Dermis microvascular lymphatic vessel endothelial cell (primary cell): ENCODE measurements around the gene PUS3. TPM values are rescaled to one million over a fixed set of nuclear protein-coding genes. Genes with fewer than 3 reads are reported as not detected.
"Not testable (repeated sequence)": the region's sequence is repeated elsewhere in the genome, so short reads cannot be mapped to it uniquely, and the experiment has no call there.

Experiments used
- DNase-seq, 2 donors: peaks; one replicate each; pipeline versions ENCODE4 v3.0.0 to v3.0.0-alpha.2; 2010; ENCODE audit warnings: low read depth in 2 of 2
- total RNA-seq: library from RNA; depleted of rRNA; stranded (reverse); fragments of >200 nt; gene quantifications from 2 replicates; pipeline ENCODE4 v1.2.1, GENCODE V29; 2014

The PUS3 gene
- total RNA-seq, 1 donor from 2014 or later = 7.4 TPM

GRCh38 chr11:125921042-125921441 lies 18.0 kb upstream of the PUS3 start:
- DNase-seq = no peak

- no peak for DNase-seq
These were observed 15.3 kb upstream of the PUS3 start for GRCh38 chr11:125918140-125918840.

- DNase-seq = no peak
These were observed 13.8 kb upstream of the PUS3 start for GRCh38 chr11:125916683-125917347.

GRCh38 chr11:125914601-125915000 lies 11.6 kb upstream of the PUS3 start:
- not testable (repeated sequence) for DNase-seq

GRCh38 chr11:125910226-125910849 lies 7.3 kb upstream of the PUS3 start:
- DNase-seq = no peak

GRCh38 chr11:125904678-125905077 lies 1.7 kb upstream of the PUS3 start:
- no peak for DNase-seq

- DNase-seq = no peak
These were observed 979 bp upstream of the PUS3 start, which contains the start of gene DDX25 for GRCh38 chr11:125903711-125904659. Gene DDX25, plus strand, starts transcription at chr11:125904508. Its CDS starts 10 bp downstream, at chr11:125904518.

- no peak for DNase-seq
These were observed 604 bp downstream of the PUS3 start for GRCh38 chr11:125902277-125902926.

- DNase-seq = no peak
These were observed 1.1 kb downstream of the PUS3 start for GRCh38 chr11:125901872-125902271.

- DNase-seq = no peak
These were observed 10.0 kb downstream of the PUS3 start for GRCh38 chr11:125892994-125893393.

- DNase-seq = no peak
These were observed 10.9 kb downstream of the PUS3 start for GRCh38 chr11:125892071-125892470.

- peak in 1 of 2 donors; percentile 31 for DNase-seq
These were observed 12.4 kb downstream of the PUS3 start for GRCh38 chr11:125890447-125891100.

GRCh38 chr11:125887373-125888324 lies 15.4 kb downstream of the PUS3 start, which contains the start of gene HYLS1:
Gene HYLS1, plus strand, starts transcription at chr11:125887668. Its CDS starts 11,701 bp downstream, at chr11:125899369.
- DNase-seq = peak; percentile 91 to 98

GRCh38 chr11:125886997-125887372 lies 16.0 kb downstream of the PUS3 start:
- DNase-seq = peak in 1 of 2 donors; percentile 29

GRCh38 chr11:125883375-125883774 lies 19.6 kb downstream of the PUS3 start:
- peak in 1 of 2 donors; percentile 13 for DNase-seq

GRCh38 chr11:125881291-125881690 lies 21.7 kb downstream of the PUS3 start:
- DNase-seq = no peak

GRCh38 chr11:125874556-125875124 lies 28.4 kb downstream of the PUS3 start:
- DNase-seq = peak; percentile 38 to 74

GRCh38 chr11:125873881-125874555 lies 29.0 kb downstream of the PUS3 start:
- DNase-seq = no peak
